Measurements from ENCODE around the gene SERTAD2. TPM values are rescaled to one million over a fixed set of nuclear protein-coding genes. Genes with fewer than 3 reads are reported as not detected.

SERTAD2 gene
- total and polyA plus RNA-seq, 2 experiments from 2014 or later = 12.0 to 21.2 TPM

DNA sequence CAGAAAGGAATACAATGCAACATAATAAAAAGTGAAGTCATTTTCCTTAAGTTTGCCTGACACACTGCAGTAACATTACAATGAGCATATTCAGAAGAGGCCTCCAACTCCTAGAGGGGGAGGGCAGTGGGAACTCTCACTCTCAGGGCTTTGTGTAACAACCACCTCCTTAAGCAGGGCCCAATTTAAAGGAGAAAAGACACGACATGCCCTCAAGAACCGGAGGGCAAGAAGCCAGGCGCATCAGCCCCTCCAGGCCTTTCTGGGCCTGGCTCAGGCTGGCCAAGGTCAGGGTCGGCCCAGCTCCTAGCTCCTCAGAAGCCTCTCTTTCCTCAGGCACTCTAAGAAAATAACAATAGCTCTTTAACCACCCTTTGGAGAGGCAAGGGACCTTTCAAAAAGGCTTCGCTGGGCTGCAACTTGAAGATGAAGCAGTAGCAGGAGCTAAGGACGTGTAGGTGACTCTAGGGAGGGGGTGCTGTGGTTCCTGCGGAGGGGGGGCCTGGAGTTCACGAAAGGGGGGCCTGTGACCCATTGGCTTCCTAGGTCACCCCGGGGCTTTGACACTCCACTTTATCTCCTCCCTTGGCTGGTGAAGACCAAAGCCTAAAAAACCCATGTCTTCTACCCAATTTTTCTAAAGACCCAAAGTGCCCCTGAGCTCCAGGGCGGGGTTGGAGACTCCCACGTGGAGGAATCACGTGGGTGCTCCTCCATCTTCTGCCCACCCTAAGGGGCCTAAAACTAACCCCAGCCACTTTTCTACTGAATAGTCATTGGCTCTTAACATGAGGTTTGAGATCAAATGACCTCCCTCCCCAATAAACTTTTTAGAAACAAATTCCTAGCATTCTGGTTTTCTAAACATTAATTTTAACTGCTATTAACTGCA lies 13.3 kb downstream of the SERTAD2 start:
- Histone ChIP-seq H3K4me3 (no peak overlapping the region), H3K4me1 (ENCODE audit: low read depth) (peaks cover 37% of the 10 kb centered on the region), H3K36me3 (peaks cover 12% of the 10 kb centered on the region), H3K27me3 (no peaks in the 10 kb centered on the region), H3K9me3 (ENCODE audit: low read depth) (no peaks in the 10 kb centered on the region), H3K27ac (peak overlapping the region; percentile 61)
- TF ChIP-seq, protein P1, sequence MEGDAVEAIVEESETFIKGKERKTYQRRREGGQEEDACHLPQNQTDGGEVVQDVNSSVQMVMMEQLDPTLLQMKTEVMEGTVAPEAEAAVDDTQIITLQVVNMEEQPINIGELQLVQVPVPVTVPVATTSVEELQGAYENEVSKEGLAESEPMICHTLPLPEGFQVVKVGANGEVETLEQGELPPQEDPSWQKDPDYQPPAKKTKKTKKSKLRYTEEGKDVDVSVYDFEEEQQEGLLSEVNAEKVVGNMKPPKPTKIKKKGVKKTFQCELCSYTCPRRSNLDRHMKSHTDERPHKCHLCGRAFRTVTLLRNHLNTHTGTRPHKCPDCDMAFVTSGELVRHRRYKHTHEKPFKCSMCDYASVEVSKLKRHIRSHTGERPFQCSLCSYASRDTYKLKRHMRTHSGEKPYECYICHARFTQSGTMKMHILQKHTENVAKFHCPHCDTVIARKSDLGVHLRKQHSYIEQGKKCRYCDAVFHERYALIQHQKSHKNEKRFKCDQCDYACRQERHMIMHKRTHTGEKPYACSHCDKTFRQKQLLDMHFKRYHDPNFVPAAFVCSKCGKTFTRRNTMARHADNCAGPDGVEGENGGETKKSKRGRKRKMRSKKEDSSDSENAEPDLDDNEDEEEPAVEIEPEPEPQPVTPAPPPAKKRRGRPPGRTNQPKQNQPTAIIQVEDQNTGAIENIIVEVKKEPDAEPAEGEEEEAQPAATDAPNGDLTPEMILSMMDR (IDR thresholded peaks at IDR 0.05; ENCODE audit: low read depth, low read length) = no peak
- DNase-seq (ENCODE audit: low read depth in 1 of 2, low spot score in 1 of 2) = peak in 1 of 2 donors; percentile 27

DNA sequence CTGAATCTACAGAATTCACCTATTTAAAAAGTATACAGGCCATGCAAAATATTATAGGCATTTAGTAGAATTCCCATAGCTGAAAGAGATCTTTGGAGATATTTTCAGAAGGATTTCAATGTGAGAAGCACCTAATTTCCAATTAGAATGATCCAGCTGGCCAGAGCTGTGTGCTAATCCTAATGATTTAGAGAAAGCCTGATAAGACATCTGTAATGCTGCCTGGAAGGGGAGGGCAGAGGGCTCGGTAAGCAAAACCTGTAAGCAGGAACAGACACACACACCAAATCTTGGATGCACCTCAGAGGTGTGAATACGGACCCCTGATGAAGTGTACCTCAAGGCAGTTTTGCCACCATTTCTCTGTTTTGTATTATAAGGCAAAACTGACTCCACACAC lies 14.0 kb downstream of the SERTAD2 start:
- Histone ChIP-seq H3K27ac (peak overlapping the region; percentile 61), H3K4me1 (ENCODE audit: low read depth) (peaks cover 35% of the 10 kb centered on the region), H3K27me3 (no peaks in the 10 kb centered on the region), H3K4me3 (no peak overlapping the region), H3K9me3 (ENCODE audit: low read depth) (no peaks in the 10 kb centered on the region), H3K36me3 (peaks cover 18% of the 10 kb centered on the region)
- no peak for DNase-seq (ENCODE audit: low read depth in 1 of 2, low spot score in 1 of 2)
- TF ChIP-seq, protein P1 (IDR thresholded peaks at IDR 0.05; ENCODE audit: low read depth, low read length) = no peak

DNA sequence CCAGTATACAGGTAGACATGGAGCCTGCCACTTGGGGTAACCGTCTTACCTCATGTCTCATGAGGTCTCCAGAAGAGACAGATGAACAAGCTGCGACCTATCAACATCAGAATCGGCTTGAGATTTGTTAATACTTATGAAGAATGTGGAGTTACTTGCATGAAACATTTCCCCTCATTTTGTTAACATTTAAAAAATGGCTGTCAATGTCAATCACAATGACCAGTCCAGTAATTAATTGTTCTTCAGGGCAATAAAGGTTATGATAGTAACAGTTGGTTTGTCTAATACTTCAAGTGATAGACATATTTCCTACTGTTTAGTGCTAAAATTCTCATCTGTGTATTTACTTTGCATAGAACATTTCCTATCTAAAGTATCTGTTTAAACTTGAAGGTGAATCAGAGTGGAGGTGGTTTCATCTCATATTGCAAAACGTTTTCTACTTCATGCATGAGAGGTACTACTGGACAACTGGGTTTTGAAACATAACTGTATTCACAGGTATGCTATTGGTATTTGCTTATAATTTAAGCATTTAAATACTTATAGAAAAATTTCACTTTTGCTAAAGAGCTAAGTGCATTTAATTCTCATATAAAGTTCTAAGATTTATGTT lies 15.1 kb downstream of the SERTAD2 start:
- H3K27me3 ChIP-seq = no peaks in the 10 kb centered on the region
- no peak for DNase-seq (ENCODE audit: low read depth in 1 of 2, low spot score in 1 of 2)
- H3K4me1 ChIP-seq (ENCODE audit: low read depth) = peaks cover 35% of the 10 kb centered on the region
- no peak overlapping the region for H3K4me3 ChIP-seq
- H3K36me3 ChIP-seq = peaks cover 21% of the 10 kb centered on the region
- no peaks in the 10 kb centered on the region for H3K9me3 ChIP-seq (ENCODE audit: low read depth)
- no peak overlapping the region for H3K27ac ChIP-seq
- TF ChIP-seq, protein P1 (IDR thresholded peaks at IDR 0.05; ENCODE audit: low read depth, low read length) = no peak

DNA sequence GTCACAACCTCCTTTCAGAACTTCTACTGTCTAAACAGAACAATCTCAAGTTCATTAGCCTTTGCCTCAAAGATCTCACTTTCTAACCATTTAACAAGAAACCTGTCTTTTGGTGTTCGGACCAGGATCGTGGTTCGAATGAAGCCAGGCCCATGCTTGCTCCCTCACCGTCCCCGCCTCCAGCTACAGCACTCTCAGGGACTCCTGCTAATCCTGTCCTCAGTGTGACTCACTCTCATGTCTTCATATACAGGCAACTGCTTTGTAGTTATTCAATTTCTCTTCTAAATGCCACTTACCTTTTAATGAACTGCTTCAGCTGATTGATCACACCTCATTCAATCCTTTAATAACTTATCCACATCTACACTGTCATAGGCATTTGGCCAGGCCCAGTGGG lies 15.8 kb downstream of the SERTAD2 start:
- Histone ChIP-seq H3K4me3 (no peak overlapping the region), H3K4me1 (ENCODE audit: low read depth) (peaks cover 35% of the 10 kb centered on the region), H3K27me3 (no peaks in the 10 kb centered on the region), H3K36me3 (peaks cover 28% of the 10 kb centered on the region), H3K27ac (peak overlapping the region; percentile 29), H3K9me3 (ENCODE audit: low read depth) (no peaks in the 10 kb centered on the region)
- TF ChIP-seq, protein P1 (IDR thresholded peaks at IDR 0.05; ENCODE audit: low read depth, low read length) = no peak
- no peak for DNase-seq (ENCODE audit: low read depth in 1 of 2, low spot score in 1 of 2)

DNA sequence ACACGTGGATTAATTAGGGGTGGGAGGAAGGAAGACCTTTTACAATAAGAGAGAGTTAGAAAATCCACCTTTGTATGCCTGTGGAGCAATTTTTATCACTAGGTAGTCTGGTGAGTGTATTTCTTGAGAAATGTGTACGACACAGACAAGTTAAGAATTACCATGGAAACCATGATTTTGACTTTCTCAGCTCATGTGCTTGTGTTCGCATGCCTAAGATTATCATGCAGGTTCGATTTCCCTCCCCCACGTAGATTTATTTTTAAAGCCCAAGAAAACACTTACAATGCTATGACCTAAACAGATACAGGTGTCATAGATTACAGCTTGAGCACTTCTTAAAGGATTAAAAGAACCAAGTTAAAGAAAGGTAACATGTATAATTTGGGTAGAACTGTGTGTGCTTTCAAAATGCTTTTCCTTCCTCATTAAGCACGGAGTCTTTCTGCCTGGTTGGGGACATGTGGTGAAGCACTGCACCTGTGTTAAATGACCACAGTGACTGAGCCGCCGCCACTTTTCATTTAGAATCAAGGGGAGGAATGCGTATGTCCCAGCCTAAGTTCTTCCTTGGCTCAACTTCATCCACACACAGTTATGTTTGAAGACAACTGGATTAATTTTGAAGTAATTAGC lies 16.6 kb downstream of the SERTAD2 start:
- Histone ChIP-seq H3K36me3 (peaks cover 28% of the 10 kb centered on the region), H3K9me3 (ENCODE audit: low read depth) (no peaks in the 10 kb centered on the region), H3K4me3 (no peak overlapping the region), H3K4me1 (ENCODE audit: low read depth) (peaks cover 35% of the 10 kb centered on the region), H3K27ac (peak overlapping the region; percentile 29), H3K27me3 (no peaks in the 10 kb centered on the region)
- no peak for DNase-seq (ENCODE audit: low read depth in 1 of 2, low spot score in 1 of 2)
- TF ChIP-seq, protein P1 (IDR thresholded peaks at IDR 0.05; ENCODE audit: low read depth, low read length) = no peak

Data from cardiac muscle cell (in vitro differentiated cells and primary cell).